Neural progenitor cell (in vitro differentiated cells): ENCODE results near the gene FERMT3.

Experiments
- CTCF ChIP-seq: fragments of 200-600 bp; sonication (generic); IDR thresholded peaks from 2 replicates; pipeline ENCODE4 v1.5.1; 2017; ENCODE audit warnings: antibody characterized with exemption, mild to moderate bottlenecking
- EZH2 ChIP-seq: fragments of 200-600 bp; sonication (generic); IDR thresholded peaks from 2 replicates; pipeline ENCODE4 v1.6.1; 2017; ENCODE audit warnings: antibody characterized with exemption, mild to moderate bottlenecking, moderate library complexity
- EZH2phosphoT487 ChIP-seq: fragments of 200-600 bp; sonication (generic); IDR thresholded peaks from 2 replicates; pipeline ENCODE4 v1.6.1; 2017; ENCODE audit warnings: antibody characterized with exemption

DNA sequence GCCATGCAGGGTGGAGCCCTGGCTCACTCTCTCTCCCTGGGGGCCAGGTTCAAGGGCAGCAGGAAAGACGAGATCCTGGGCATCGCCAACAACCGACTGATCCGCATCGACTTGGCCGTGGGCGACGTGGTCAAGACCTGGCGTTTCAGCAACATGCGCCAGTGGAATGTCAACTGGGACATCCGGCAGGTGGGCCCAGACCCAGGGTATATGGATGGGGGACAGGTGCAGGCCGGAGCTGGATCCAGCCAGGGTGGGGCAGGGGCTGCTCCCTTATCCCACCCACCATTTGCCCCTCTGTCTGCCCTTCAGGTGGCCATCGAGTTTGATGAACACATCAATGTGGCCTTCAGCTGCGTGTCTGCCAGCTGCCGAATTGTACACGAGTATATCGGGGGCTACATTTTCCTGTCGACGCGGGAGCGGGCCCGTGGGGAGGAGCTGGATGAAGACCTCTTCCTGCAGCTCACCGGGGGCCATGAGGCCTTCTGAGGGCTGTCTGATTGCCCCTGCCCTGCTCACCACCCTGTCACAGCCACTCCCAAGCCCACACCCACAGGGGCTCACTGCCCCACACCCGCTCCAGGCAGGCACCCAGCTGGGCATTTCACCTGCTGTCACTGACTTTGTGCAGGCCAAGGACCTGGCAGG, 16.6 kb downstream of the FERMT3 start:
- TF ChIP-seq CTCF (no peak), EZH2 (no peak), EZH2phosphoT487 (no peak)
